ENCODE data around the gene MED17.

- TF ChIP-seq CTCF (IDR thresholded peaks at IDR 0.05) (no peak), ZFX (IDR thresholded peaks at IDR 0.05; ENCODE audit: borderline replicate concordance) (no peak)
These were observed 45.4 kb upstream of the MED17 start for GRCh38 chr11:93738647-93739081.

Data from 22Rv1 (cell line).